A673 (cell line): Measurements from ENCODE around the gene SLC8A2. TPM values are rescaled to one million over a fixed set of nuclear protein-coding genes. Genes with fewer than 3 reads are reported as not detected.

ENCODE experiments used
- BruUV-seq: library from RNA; stranded (reverse); fragments of 400-500 nt; replicated peaks from 2 replicates; lab custom pipeline; 2021; lab: Mats Ljungman, UMichigan
- CTCF ChIA-PET: fragments of 300-600 bp; sonication (Branson Sonifier 250); formaldehyde crosslinking; loops from one replicate; lab custom pipeline; 2022; ENCODE audit warnings: antibody characterized with exemption; lab: Charles Lee
- POLR2A ChIA-PET: fragments of 300-600 bp; sonication (Branson Sonifier 250); formaldehyde crosslinking; loops from one replicate; lab custom pipeline; 2022; ENCODE audit warnings: antibody characterized with exemption; ENCODE audit not compliant: low non-redundant PET; lab: Charles Lee
- DNase-seq: peaks from one replicate; pipeline ENCODE4 v3.0.0-alpha.2; 2015; ENCODE audit warnings: low spot score
- H3K27ac ChIP-seq: fragments of 200-600 bp; sonication (generic); 2 replicates; pipeline ENCODE4 v1.5.1; 2016; ENCODE audit warnings: mixed run types, low read depth, mild to moderate bottlenecking, mixed read lengths, antibody characterized with exemption, low read length; ENCODE audit not compliant: poor library complexity, severe bottlenecking
- H3K27me3 ChIP-seq: fragments of 200-600 bp; sonication (generic); replicated peaks from 2 replicates; pipeline ENCODE4 v1.6.1; 2017; ENCODE audit warnings: mixed run types, low read depth, mild to moderate bottlenecking, mixed read lengths, antibody characterized with exemption, low read length; ENCODE audit not compliant: insufficient read depth, poor library complexity
- H3K36me3 ChIP-seq: fragments of 200-600 bp; sonication (generic); 2 replicates; pipeline ENCODE4 v1.6.1; 2016; ENCODE audit warnings: mixed run types, mild to moderate bottlenecking, mixed read lengths, antibody characterized with exemption, low read length; ENCODE audit not compliant: insufficient read depth, poor library complexity, severe bottlenecking
- H3K4me1 ChIP-seq: fragments of 200-600 bp; sonication (generic); 2 replicates; pipeline ENCODE4 v1.6.1; 2017; ENCODE audit warnings: mixed run types, mild to moderate bottlenecking, mixed read lengths, antibody characterized with exemption, low read length; ENCODE audit not compliant: insufficient read depth, poor library complexity, severe bottlenecking
- H3K4me3 ChIP-seq: fragments of 200-600 bp; sonication (generic); 2 replicates; pipeline ENCODE4 v1.5.1; 2016; ENCODE audit warnings: low read depth, mixed run types, mild to moderate bottlenecking, mixed read lengths, low read length; ENCODE audit not compliant: poor library complexity, severe bottlenecking
- H3K9me3 ChIP-seq: fragments of 200-600 bp; sonication (generic); 2 replicates; pipeline ENCODE4 v1.6.1; 2016; ENCODE audit warnings: mixed run types, low read depth, mild to moderate bottlenecking, mixed read lengths, antibody characterized with exemption, low read length; ENCODE audit not compliant: poor library complexity, severe bottlenecking
- CTCF ChIP-seq: fragments of 300-800, 200-600 bp; sonication (generic); conservative IDR thresholded peaks from 2 replicates; pipeline ENCODE4 v1.5.1; 2017; ENCODE audit warnings: low read depth, mild to moderate bottlenecking, antibody characterized with exemption, low read length, moderate library complexity, mixed read lengths
- EZH2 ChIP-seq: fragments of 200-600 bp; sonication (generic); IDR thresholded peaks from 2 replicates; pipeline ENCODE4 v1.6.1; 2017; ENCODE audit warnings: borderline replicate concordance, low read depth, mild to moderate bottlenecking, mixed read lengths, antibody characterized with exemption, low read length; ENCODE audit not compliant: poor library complexity, severe bottlenecking
- intact Hi-C: fragments of 100-400 bp; cut with micrococcal nuclease; formaldehyde crosslinking; loops from one replicate; pipeline ENCODE4 v1.10.0; 2022; ENCODE audit not compliant: unreplicated experiment
- total RNA-seq: library from RNA; stranded (reverse); gene quantifications from 2 replicates; pipeline ENCODE4 v1.2.3, GENCODE V29; 2021

Gene SLC8A2
- total RNA-seq, 1 experiment from 2014 or later = 3.2 TPM

GRCh38 chr19:47438793-47439220 is 32.9 kb downstream of the SLC8A2 start:
- no peaks in the 10 kb centered on the region for H3K4me1 ChIP-seq
- intact Hi-C loops = loop anchor here (5.0 kb wide), 1 partner anchor 78 kb away; the partner anchor contains the start of gene NAPA

GRCh38 chr19:47437500-47437899 is 34.2 kb downstream of the SLC8A2 start:
- no peak overlapping the region for H3K27ac ChIP-seq
- no TSS peak for BruUV-seq
- intact Hi-C loops = loop anchor here (5.0 kb wide), 1 partner anchor 80 kb away; the partner anchor contains the start of gene NAPA
- DNase-seq = no peak
- CTCF ChIA-PET = interaction anchor here (0.7 to 1.4 kb wide), 3 partner anchors 46 to 306 kb away, joined by 3 to 10 read pairs (median 4); partner anchors contain the start of gene KPTN
- H3K9me3 ChIP-seq = no peaks in the 10 kb centered on the region
- H3K4me1 ChIP-seq = no peaks in the 10 kb centered on the region
- no peaks in the 10 kb centered on the region for H3K36me3 ChIP-seq
- H3K4me3 ChIP-seq = no peak overlapping the region
- no peaks in the 10 kb centered on the region for H3K27me3 ChIP-seq
- POLR2A ChIA-PET = no interaction called here
- no peak for TF ChIP-seq CTCF
- no peak for TF ChIP-seq EZH2

More at GRCh38 chr19:47438793-47439220, 32.9 kb downstream of the SLC8A2 start:
- BruUV-seq = no TSS peak
- CTCF ChIA-PET = no interaction called here
- no peak overlapping the region for H3K4me3 ChIP-seq
- no peaks in the 10 kb centered on the region for H3K36me3 ChIP-seq
- no peak for TF ChIP-seq EZH2
- TF ChIP-seq CTCF = no peak
- no peak overlapping the region for H3K27ac ChIP-seq
- no peak for DNase-seq
- no peaks in the 10 kb centered on the region for H3K9me3 ChIP-seq
- no peaks in the 10 kb centered on the region for H3K27me3 ChIP-seq
- POLR2A ChIA-PET = no interaction called here

GRCh38 chr19:47436712-47437401 is 34.8 kb downstream of the SLC8A2 start:
- Histone ChIP-seq H3K4me1 (no peaks in the 10 kb centered on the region), H3K36me3 (no peaks in the 10 kb centered on the region), H3K9me3 (no peaks in the 10 kb centered on the region), H3K27me3 (no peaks in the 10 kb centered on the region), H3K27ac (no peak overlapping the region), H3K4me3 (no peak overlapping the region)
- no TSS peak for BruUV-seq
- peak; percentile 78 for DNase-seq
- intact Hi-C loops = loop anchor here (1.0 to 5.0 kb wide), 3 partner anchors 80 to 270 kb away; partner anchors contain the start of gene NAPA
- POLR2A ChIA-PET = no interaction called here
- CTCF ChIA-PET = interaction anchor here (0.6 to 1.5 kb wide), 21 partner anchors 9 to 329 kb away, joined by 3 to 42 read pairs (median 4); partner anchors contain the start of genes DHX34, KPTN, NAPA and SLC8A2
- peak; percentile 90 for TF ChIP-seq CTCF
- TF ChIP-seq EZH2 = no peak
